ENCODE measurements around the gene PSD2.

DNA sequence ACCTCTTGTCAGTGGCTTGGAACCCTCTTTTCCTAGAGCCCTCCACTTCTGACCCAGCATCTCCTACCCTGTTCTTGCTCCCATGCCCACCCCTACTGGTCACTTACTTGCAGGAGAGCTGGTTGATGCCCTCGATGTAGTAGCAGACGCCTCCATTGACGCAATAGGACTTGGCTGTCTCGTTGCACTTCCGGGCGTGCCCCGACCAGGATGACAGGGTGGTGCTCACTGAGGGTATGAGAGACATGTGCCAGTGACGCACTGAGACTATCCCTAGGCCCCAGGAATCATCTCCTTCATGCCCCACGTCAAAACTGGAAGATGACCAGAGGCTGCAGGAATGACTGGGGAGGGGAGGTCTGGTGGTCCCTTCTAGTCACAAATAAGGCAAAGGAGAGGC lies 76.0 kb downstream of the PSD2 start:
- TF ChIP-seq, protein P1, sequence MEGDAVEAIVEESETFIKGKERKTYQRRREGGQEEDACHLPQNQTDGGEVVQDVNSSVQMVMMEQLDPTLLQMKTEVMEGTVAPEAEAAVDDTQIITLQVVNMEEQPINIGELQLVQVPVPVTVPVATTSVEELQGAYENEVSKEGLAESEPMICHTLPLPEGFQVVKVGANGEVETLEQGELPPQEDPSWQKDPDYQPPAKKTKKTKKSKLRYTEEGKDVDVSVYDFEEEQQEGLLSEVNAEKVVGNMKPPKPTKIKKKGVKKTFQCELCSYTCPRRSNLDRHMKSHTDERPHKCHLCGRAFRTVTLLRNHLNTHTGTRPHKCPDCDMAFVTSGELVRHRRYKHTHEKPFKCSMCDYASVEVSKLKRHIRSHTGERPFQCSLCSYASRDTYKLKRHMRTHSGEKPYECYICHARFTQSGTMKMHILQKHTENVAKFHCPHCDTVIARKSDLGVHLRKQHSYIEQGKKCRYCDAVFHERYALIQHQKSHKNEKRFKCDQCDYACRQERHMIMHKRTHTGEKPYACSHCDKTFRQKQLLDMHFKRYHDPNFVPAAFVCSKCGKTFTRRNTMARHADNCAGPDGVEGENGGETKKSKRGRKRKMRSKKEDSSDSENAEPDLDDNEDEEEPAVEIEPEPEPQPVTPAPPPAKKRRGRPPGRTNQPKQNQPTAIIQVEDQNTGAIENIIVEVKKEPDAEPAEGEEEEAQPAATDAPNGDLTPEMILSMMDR (IDR thresholded peaks at IDR 0.05), result no peak
- no peak for TF ChIP-seq POLR2AphosphoS5 (IDR thresholded peaks at IDR 0.05)
- no peak for TF ChIP-seq POLR2A (IDR thresholded peaks at IDR 0.05; ENCODE audit: low read depth)

Measured in esophagus muscularis mucosa (tissue), 3 donors.